Endometrial microvascular endothelial cells (primary cell): ENCODE results near the gene ZNF516. TPM values are rescaled to one million over a fixed set of nuclear protein-coding genes. Genes with fewer than 3 reads are reported as not detected.

Experiments used
- in situ Hi-C: cut with HindIII; loops from 2 replicates; pipeline ENCODE4 v1.10.0; 2017; ENCODE audit warnings: low sequenced_read_pairs, low pct_unique_long_range_greater_than_20kb; ENCODE audit errors: inconsistent ontology term
- total RNA-seq: library from RNA; depleted of rRNA; stranded (reverse); fragments of >200 nt; gene quantifications from one replicate; pipeline ENCODE4 v1.2.3, GENCODE V29; 2015; ENCODE audit errors: inconsistent ontology term

Gene ZNF516
- total RNA-seq, 1 donor from 2014 or later, result 4.4 TPM

GRCh38 chr18:76364282-76365259, 130.5 kb downstream of the ZNF516 start:
- in situ Hi-C loops, result no loop called here

- in situ Hi-C loops, result no loop called here
These were observed 131.5 kb downstream of the ZNF516 start for GRCh38 chr18:76363436-76364120.

GRCh38 chr18:76362676-76363075, 132.4 kb downstream of the ZNF516 start:
- in situ Hi-C loops, result no loop called here

GRCh38 chr18:76361219-76361618, 133.8 kb downstream of the ZNF516 start:
- in situ Hi-C loops, result no loop called here

- in situ Hi-C loops, result no loop called here
These were observed 135.1 kb downstream of the ZNF516 start for GRCh38 chr18:76359909-76360308.

- in situ Hi-C loops, result no loop called here
These were observed 136.3 kb downstream of the ZNF516 start for GRCh38 chr18:76358774-76359173.

- in situ Hi-C loops, result no loop called here
These were observed 137.3 kb downstream of the ZNF516 start for GRCh38 chr18:76357585-76358260.

GRCh38 chr18:76357174-76357573, 137.9 kb downstream of the ZNF516 start:
- in situ Hi-C loops, result no loop called here

- in situ Hi-C loops, result no loop called here
These were observed 138.4 kb downstream of the ZNF516 start for GRCh38 chr18:76356666-76357065.

GRCh38 chr18:76354348-76354747, 140.7 kb downstream of the ZNF516 start:
- in situ Hi-C loops, result no loop called here

- in situ Hi-C loops, result no loop called here
These were observed 141.5 kb downstream of the ZNF516 start for GRCh38 chr18:76353500-76353899.

- in situ Hi-C loops, result no loop called here
These were observed 142.0 kb downstream of the ZNF516 start for GRCh38 chr18:76353046-76353445.

- in situ Hi-C loops, result no loop called here
These were observed 143.0 kb downstream of the ZNF516 start for GRCh38 chr18:76351961-76352581.

- in situ Hi-C loops, result no loop called here
These were observed 144.7 kb downstream of the ZNF516 start for GRCh38 chr18:76350134-76351025.

- in situ Hi-C loops, result no loop called here
These were observed 145.9 kb downstream of the ZNF516 start for GRCh38 chr18:76349067-76349715.

- in situ Hi-C loops, result no loop called here
These were observed 146.6 kb downstream of the ZNF516 start for GRCh38 chr18:76348267-76349066.

GRCh38 chr18:76347341-76347740, 147.7 kb downstream of the ZNF516 start:
- in situ Hi-C loops, result no loop called here
